H9 (cell line): ENCODE measurements around the gene ARL2BP. TPM values are rescaled to one million over a fixed set of nuclear protein-coding genes. Genes with fewer than 3 reads are reported as not detected.

Source experiments
- DNase-seq: peaks from one replicate; pipeline ENCODE4 v3.0.0-alpha.2; 2017
- H2AFZ ChIP-seq: one replicate; pipeline ENCODE4 v1.6.1; 2013; ENCODE audit warnings: mild to moderate bottlenecking, low read length, control low read depth, moderate library complexity
- H2AK5ac ChIP-seq: 2 replicates; pipeline ENCODE4 v1.6.1; 2013; ENCODE audit warnings: low read length, control low read depth, mixed read lengths; ENCODE audit not compliant: insufficient read length
- H2BK120ac ChIP-seq: one replicate; pipeline ENCODE4 v1.6.1; 2013; ENCODE audit warnings: low read depth, mild to moderate bottlenecking, low read length, control low read depth, inconsistent platforms; ENCODE audit not compliant: poor library complexity, severe bottlenecking
- H2BK12ac ChIP-seq: 2 replicates; pipeline ENCODE4 v1.6.1; 2013; ENCODE audit warnings: low read length, control low read depth, mixed read lengths, low read depth; ENCODE audit not compliant: insufficient read length
- H2BK15ac ChIP-seq: 2 replicates; pipeline ENCODE4 v1.6.1; 2013; ENCODE audit warnings: low read depth, low read length, control low read depth
- H2BK20ac ChIP-seq: one replicate; pipeline ENCODE4 v1.6.1; 2013; ENCODE audit warnings: low read depth, mild to moderate bottlenecking, low read length, control low read depth, inconsistent platforms; ENCODE audit not compliant: poor library complexity, severe bottlenecking
- H2BK5ac ChIP-seq: 2 replicates; pipeline ENCODE4 v1.6.1; 2013; ENCODE audit warnings: low read length, control low read depth, mixed read lengths; ENCODE audit not compliant: insufficient read length
- H3K14ac ChIP-seq: 2 replicates; pipeline ENCODE4 v1.6.1; 2013; ENCODE audit warnings: low read length, control low read depth; ENCODE audit not compliant: insufficient read depth
- H3K18ac ChIP-seq: 2 replicates; pipeline ENCODE4 v1.6.1; 2013; ENCODE audit warnings: low read depth, mild to moderate bottlenecking, mixed read lengths, low read length, control low read depth; ENCODE audit not compliant: insufficient read length
- H3K23ac ChIP-seq: 2 replicates; pipeline ENCODE4 v1.6.1; 2013; ENCODE audit warnings: low read length, control low read depth, mixed read lengths, low read depth; ENCODE audit not compliant: insufficient read length
- H3K23me2 ChIP-seq: 2 replicates; pipeline ENCODE4 v1.6.1; 2013; ENCODE audit warnings: low read depth, mild to moderate bottlenecking, mixed read lengths, low read length, control low read depth; ENCODE audit not compliant: insufficient read length, poor library complexity, severe bottlenecking
- H3K27ac ChIP-seq: 2 replicates; pipeline ENCODE4 v1.5.1; 2013; ENCODE audit warnings: low read length, control low read depth, mixed read lengths, low read depth; ENCODE audit not compliant: insufficient read length
- H3K27me3 ChIP-seq: 2 replicates; pipeline ENCODE4 v1.6.1; 2013; ENCODE audit warnings: low read length, control low read depth, inconsistent platforms; ENCODE audit not compliant: insufficient read depth
- H3K4ac ChIP-seq: 2 replicates; pipeline ENCODE4 v1.6.1; 2013; ENCODE audit warnings: low read depth, mild to moderate bottlenecking, control low read depth, inconsistent platforms, low read length, moderate library complexity
- H3K4me1 ChIP-seq: 2 replicates; pipeline ENCODE4 v1.6.1; 2013; ENCODE audit warnings: low read length, control low read depth, inconsistent platforms; ENCODE audit not compliant: insufficient read depth
- H3K4me2 ChIP-seq: 2 replicates; pipeline ENCODE4 v1.6.1; 2013; ENCODE audit warnings: low read length, control low read depth, mixed read lengths; ENCODE audit not compliant: insufficient read length, insufficient read depth
- H3K56ac ChIP-seq: 2 replicates; pipeline ENCODE4 v1.6.1; 2013; ENCODE audit warnings: low read depth, mild to moderate bottlenecking, mixed read lengths, low read length, control low read depth; ENCODE audit not compliant: insufficient read length
- H3K79me1 ChIP-seq: 2 replicates; pipeline ENCODE4 v1.6.1; 2013; ENCODE audit warnings: low read depth, mild to moderate bottlenecking, moderate library complexity, low read length, control low read depth, inconsistent platforms; ENCODE audit not compliant: insufficient read depth, poor library complexity, severe bottlenecking
- H3K79me2 ChIP-seq: 2 replicates; pipeline ENCODE4 v1.6.1; 2013; ENCODE audit warnings: low read length, control low read depth, inconsistent platforms; ENCODE audit not compliant: insufficient read depth
- H3K9ac ChIP-seq: 2 replicates; pipeline ENCODE4 v1.6.1; 2013; ENCODE audit warnings: low read length, control low read depth, mixed read lengths; ENCODE audit not compliant: insufficient read length; ENCODE audit errors: extremely low read depth
- H3K9me3 ChIP-seq: one replicate; pipeline ENCODE4 v1.6.1; 2013; ENCODE audit warnings: low read depth, low read length, inconsistent platforms; ENCODE audit not compliant: control insufficient read depth
- H3T11ph ChIP-seq: one replicate; pipeline ENCODE4 v1.6.1; 2013; ENCODE audit warnings: mild to moderate bottlenecking, low read length, control low read depth, inconsistent platforms
- H4K20me1 ChIP-seq: one replicate; pipeline ENCODE4 v1.6.1; 2013; ENCODE audit not compliant: control insufficient read depth, insufficient read length, insufficient read depth
- H4K5ac ChIP-seq: 2 replicates; pipeline ENCODE4 v1.6.1; 2013; ENCODE audit warnings: low read depth, mild to moderate bottlenecking, mixed read lengths, low read length, control low read depth; ENCODE audit not compliant: insufficient read length
- H4K8ac ChIP-seq: replicated peaks from 2 replicates; pipeline ENCODE4 v1.6.1; 2013; ENCODE audit warnings: low read length, control low read depth, mixed read lengths, low read depth; ENCODE audit not compliant: insufficient read length
- H4K91ac ChIP-seq: 2 replicates; pipeline ENCODE4 v1.6.1; 2013; ENCODE audit warnings: low read depth, mild to moderate bottlenecking, moderate library complexity, mixed read lengths, low read length, control low read depth; ENCODE audit not compliant: insufficient read length
- H3K27ac Mint-ChIP-seq, 3 experiments: 2 replicates in 2 of 3; 3 replicates in 1 of 3; pipeline ENCODE4 v1.8.0; 2020 to 2021; ENCODE audit warnings: mixed read lengths in 3 of 3, mild to moderate bottlenecking in 1 of 3, moderate library complexity in 1 of 3
- H3K27me3 Mint-ChIP-seq: 2 replicates; pipeline ENCODE4 v1.8.0; 2021; ENCODE audit warnings: low read depth, mild to moderate bottlenecking, moderate library complexity, mixed read lengths
- H3K36me3 Mint-ChIP-seq, 3 experiments: 2 replicates in 2 of 3; 3 replicates in 1 of 3; pipeline ENCODE4 v1.8.0; 2020 to 2021; ENCODE audit warnings: low read depth in 3 of 3, mixed read lengths in 3 of 3; ENCODE audit not compliant: insufficient read depth in 1 of 3
- H3K4me1 Mint-ChIP-seq, 2 experiments: 2 replicates each; pipeline ENCODE4 v1.8.0; 2020; ENCODE audit warnings: mixed read lengths in 2 of 2
- H3K4me3 Mint-ChIP-seq, 2 experiments: 2 replicates in 1 of 2; 3 replicates in 1 of 2; pipeline ENCODE4 v1.8.0; 2020 to 2021; ENCODE audit warnings: mild to moderate bottlenecking in 2 of 2, mixed read lengths in 2 of 2, moderate library complexity in 1 of 2
- H3K9me3 Mint-ChIP-seq, 2 experiments: 2 replicates in 1 of 2; 3 replicates in 1 of 2; pipeline ENCODE4 v1.8.0; 2020; ENCODE audit warnings: mild to moderate bottlenecking in 2 of 2, mixed read lengths in 2 of 2, moderate library complexity in 1 of 2
- CTCF ChIP-seq: fragments of 200-600 bp; sonication (generic); conservative IDR thresholded peaks from 3 replicates; pipeline ENCODE4 v1.8.0; 2021; ENCODE audit warnings: antibody characterized with exemption, mild to moderate bottlenecking
- WGBS: extraction: QIAGEN DNeasy Blood & Tissue Kit; methylation state at CpG from one replicate; pipeline ENCODE4 v1.1.7; 2013; ENCODE audit warnings: missing lambda C conversion rate, low lambda C conversion rate, mixed read lengths; ENCODE audit not compliant: insufficient read length; ENCODE audit errors: extremely low coverage; 5-methylcytosine and 5-hydroxymethylcytosine counted together
- total RNA-seq: library from RNA; stranded (reverse); gene quantifications from 2 replicates; pipeline ENCODE4 v1.2.1, GENCODE V29; 2021

ARL2BP gene
- total RNA-seq, 1 experiment from 2014 or later = 18.0 TPM

DNA sequence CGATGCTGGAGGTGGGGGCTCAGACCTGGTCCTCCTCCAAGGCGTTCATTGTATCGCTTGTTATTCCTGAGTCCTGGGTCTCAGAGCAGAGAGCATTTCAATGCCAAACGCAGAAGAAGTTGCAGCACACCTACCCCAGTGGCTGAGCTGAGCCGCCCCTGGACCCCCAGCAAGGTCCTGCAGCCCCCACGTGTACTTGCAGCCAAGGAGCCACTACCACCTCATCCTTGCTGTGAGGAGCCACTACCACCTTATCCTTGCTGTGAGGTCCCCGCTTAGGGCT, 25.9 kb downstream of the ARL2BP start:
- H3K23me2 ChIP-seq = no peaks in the 10 kb centered on the region
- H4K8ac ChIP-seq = no peak overlapping the region
- no peaks in the 10 kb centered on the region for H3K9me3 Mint-ChIP-seq
- H3K23ac ChIP-seq = no peak overlapping the region
- no peak overlapping the region for H2BK20ac ChIP-seq
- peaks cover 2% of the 10 kb centered on the region; the same call in 1 of the 2 replicates for H3K4me1 ChIP-seq
- no peak overlapping the region for H2AFZ ChIP-seq
- H4K5ac ChIP-seq = no peak overlapping the region
- H3K9ac ChIP-seq = no peak overlapping the region
- H2BK12ac ChIP-seq = no peak overlapping the region
- H3K27ac Mint-ChIP-seq = no peak overlapping the region
- no peaks in the 10 kb centered on the region for H3K27me3 Mint-ChIP-seq
- H3K14ac ChIP-seq = no peak overlapping the region
- peaks cover 15 to 28% of the 10 kb centered on the region in 2 experiments for H3K4me1 Mint-ChIP-seq
- H3K4me3 Mint-ChIP-seq = no peak overlapping the region
- peak overlapping the region; percentile 6 for H3K18ac ChIP-seq
- no peaks in the 10 kb centered on the region for H3K36me3 Mint-ChIP-seq
- H3K4me2 ChIP-seq = no peak overlapping the region
- no peak overlapping the region for H2BK5ac ChIP-seq
- no peaks in the 10 kb centered on the region for H3K79me2 ChIP-seq
- H3K4ac ChIP-seq = no peak overlapping the region
- no peak overlapping the region for H2BK120ac ChIP-seq
- H3K27me3 ChIP-seq = no peaks in the 10 kb centered on the region
- no CpG with 5 or more reads among the region's 7 CpGs for WGBS
- H3T11ph ChIP-seq = no peak overlapping the region
- no peaks in the 10 kb centered on the region for H4K20me1 ChIP-seq
- H2AK5ac ChIP-seq = no peak overlapping the region
- H4K91ac ChIP-seq = no peak overlapping the region
- DNase-seq = no peak
- no peak overlapping the region for H2BK15ac ChIP-seq
- no peaks in the 10 kb centered on the region for H3K9me3 ChIP-seq
- no peak overlapping the region for H3K56ac ChIP-seq
- H3K27ac ChIP-seq = no peak overlapping the region
- TF ChIP-seq CTCF = no peak
- no peaks in the 10 kb centered on the region for H3K79me1 ChIP-seq
